IMR-90 (cell line): Measurements from ENCODE around the gene PSMD8.
"Not testable (repeated sequence)": the region's sequence is repeated elsewhere in the genome, so short reads cannot be mapped to it uniquely, and the experiment has no call there.

ENCODE experiments used
- BHLHE40 ChIP-seq: fragments of 150-350 bp; IDR thresholded peaks from 2 replicates; pipeline ENCODE4 v1.6.1; 2016; ENCODE audit warnings: mild to moderate bottlenecking, low read depth, low read length
- CEBPB ChIP-seq: IDR thresholded peaks from 2 replicates; pipeline ENCODE4 v1.6.1; 2012; ENCODE audit warnings: low read depth, low read length, improper control_type of control experiment
- CHD1 ChIP-seq: IDR thresholded peaks from 2 replicates; pipeline ENCODE4 v1.6.1; 2012; ENCODE audit warnings: low read depth, low read length, improper control_type of control experiment
- ELK1 ChIP-seq: fragments of 150-350 bp; IDR thresholded peaks from 2 replicates; pipeline ENCODE4 v1.6.1; 2016; ENCODE audit warnings: low read depth, mild to moderate bottlenecking, low read length, moderate library complexity, borderline replicate concordance
- MAFK ChIP-seq: IDR thresholded peaks from 2 replicates; pipeline ENCODE4 v1.6.1; 2012; ENCODE audit warnings: low read depth, low read length, improper control_type of control experiment
- MXI1 ChIP-seq: IDR thresholded peaks from 2 replicates; pipeline ENCODE4 v1.6.1; 2012; ENCODE audit warnings: low read depth, mild to moderate bottlenecking, low read length, moderate library complexity, borderline replicate concordance
- POLR2A ChIP-seq: IDR thresholded peaks from 2 replicates; pipeline ENCODE4 v1.6.1; 2012; ENCODE audit warnings: mild to moderate bottlenecking, low read depth, low read length
- RAD21 ChIP-seq: IDR thresholded peaks from 2 replicates; pipeline ENCODE4 v1.6.1; 2012; ENCODE audit warnings: low read length, improper control_type of control experiment
- RCOR1 ChIP-seq: IDR thresholded peaks from 2 replicates; pipeline ENCODE4 v1.6.1; 2012; ENCODE audit warnings: mild to moderate bottlenecking, low read length, improper control_type of control experiment; ENCODE audit not compliant: insufficient replicate concordance
- RFX5 ChIP-seq: IDR thresholded peaks from 2 replicates; pipeline ENCODE4 v1.8.0; 2012; ENCODE audit warnings: low read depth, mild to moderate bottlenecking, low read length, moderate library complexity
- SMC3 ChIP-seq: fragments of 150-350 bp; IDR thresholded peaks from 2 replicates; pipeline ENCODE4 v1.6.1; 2016; ENCODE audit warnings: low read depth, mild to moderate bottlenecking, antibody characterized with exemption, low read length, moderate library complexity
- USF2 ChIP-seq: fragments of 150-350 bp; IDR thresholded peaks from 2 replicates; pipeline ENCODE4 v1.6.1; 2017; ENCODE audit warnings: mild to moderate bottlenecking, antibody characterized with exemption, low read length, low read depth
- TF ChIP-seq, protein P1 (sequence below): conservative IDR thresholded peaks from 2 replicates; pipeline ENCODE4 v1.5.1; 2012; ENCODE audit warnings: mild to moderate bottlenecking, low read depth, low read length, improper control_type of control experiment

DNA sequence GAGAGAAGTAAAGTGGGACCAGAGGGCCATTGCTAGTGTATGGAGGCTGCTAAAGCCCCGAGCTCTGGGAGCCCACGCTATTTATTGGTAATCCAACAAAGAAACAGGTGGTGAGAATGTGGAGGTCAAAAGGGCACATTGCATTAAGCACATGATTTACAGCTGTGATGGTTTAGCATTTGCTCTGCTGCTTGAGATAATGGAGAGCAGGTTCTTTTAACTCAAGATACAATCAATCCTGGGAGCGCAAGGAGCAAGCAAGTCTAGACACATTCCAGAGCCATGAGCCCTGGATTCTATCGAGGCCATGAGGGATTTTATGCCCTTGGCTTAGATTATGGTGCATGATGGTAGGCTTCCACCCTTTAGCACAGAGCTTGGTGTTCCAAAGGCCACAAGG is 35.4 kb upstream of the PSMD8 start:
- TF ChIP-seq, protein P1, sequence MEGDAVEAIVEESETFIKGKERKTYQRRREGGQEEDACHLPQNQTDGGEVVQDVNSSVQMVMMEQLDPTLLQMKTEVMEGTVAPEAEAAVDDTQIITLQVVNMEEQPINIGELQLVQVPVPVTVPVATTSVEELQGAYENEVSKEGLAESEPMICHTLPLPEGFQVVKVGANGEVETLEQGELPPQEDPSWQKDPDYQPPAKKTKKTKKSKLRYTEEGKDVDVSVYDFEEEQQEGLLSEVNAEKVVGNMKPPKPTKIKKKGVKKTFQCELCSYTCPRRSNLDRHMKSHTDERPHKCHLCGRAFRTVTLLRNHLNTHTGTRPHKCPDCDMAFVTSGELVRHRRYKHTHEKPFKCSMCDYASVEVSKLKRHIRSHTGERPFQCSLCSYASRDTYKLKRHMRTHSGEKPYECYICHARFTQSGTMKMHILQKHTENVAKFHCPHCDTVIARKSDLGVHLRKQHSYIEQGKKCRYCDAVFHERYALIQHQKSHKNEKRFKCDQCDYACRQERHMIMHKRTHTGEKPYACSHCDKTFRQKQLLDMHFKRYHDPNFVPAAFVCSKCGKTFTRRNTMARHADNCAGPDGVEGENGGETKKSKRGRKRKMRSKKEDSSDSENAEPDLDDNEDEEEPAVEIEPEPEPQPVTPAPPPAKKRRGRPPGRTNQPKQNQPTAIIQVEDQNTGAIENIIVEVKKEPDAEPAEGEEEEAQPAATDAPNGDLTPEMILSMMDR, result not testable (repeated sequence)
- not testable (repeated sequence) for TF ChIP-seq CHD1, CEBPB, POLR2A, MXI1, MAFK, SMC3, ELK1, BHLHE40, RCOR1, USF2, RAD21, RFX5
